OCI-LY3 (cell line): ENCODE measurements around the gene ADGRG4.

Experiments used
- CTCF ChIP-seq: fragments of 200-600, 300-600 bp; sonication (generic); IDR thresholded peaks from 2 replicates; pipeline ENCODE4 v1.5.1; 2014; ENCODE audit warnings: antibody characterized with exemption, low read length, low read depth
- EZH2phosphoT487 ChIP-seq: fragments of 200-600 bp; shearing (Covaris generic); IDR thresholded peaks from 2 replicates; pipeline ENCODE4 v1.6.1; 2018; ENCODE audit warnings: antibody characterized with exemption, mixed run types, low read depth

- no peak for TF ChIP-seq CTCF
- no peak for TF ChIP-seq EZH2phosphoT487
Measured at GRCh38 chrX:136256026-136256425, 44.7 kb upstream of the ADGRG4 start.
